DOHH2 (cell line): ENCODE measurements around the gene TLR5.

ENCODE experiments used
- H3F3A ChIP-seq: fragments of 200-600 bp; sonication (generic), shearing (Covaris generic); 2 replicates; pipeline ENCODE4 v1.6.0; 2016; ENCODE audit warnings: antibody characterized with exemption, mild to moderate bottlenecking; ENCODE audit not compliant: control insufficient read depth, insufficient read depth
- H3K27ac ChIP-seq: fragments of 200-600 bp; sonication (generic); 2 replicates; pipeline ENCODE4 v1.5.1; 2014; ENCODE audit warnings: low read depth, mild to moderate bottlenecking, low read length, moderate library complexity
- H3K27me3 ChIP-seq: fragments of 200-600 bp; sonication (generic); 2 replicates; pipeline ENCODE4 v1.6.1; 2014; ENCODE audit warnings: mild to moderate bottlenecking, low read length, mixed read lengths; ENCODE audit not compliant: control insufficient read depth
- H3K36me3 ChIP-seq: fragments of 200-600 bp; sonication (generic); 2 replicates; pipeline ENCODE4 v1.6.1; 2014; ENCODE audit warnings: mild to moderate bottlenecking, low read length, moderate library complexity, mixed read lengths; ENCODE audit not compliant: control insufficient read depth
- H3K4me1 ChIP-seq: fragments of 200-600 bp; sonication (generic); 2 replicates; pipeline ENCODE4 v1.6.1; 2014; ENCODE audit warnings: mild to moderate bottlenecking, low read length, mixed read lengths; ENCODE audit not compliant: control insufficient read depth
- H3K4me2 ChIP-seq: fragments of 200-600 bp; sonication (generic); 2 replicates; pipeline ENCODE4 v1.6.0; 2014; ENCODE audit warnings: mild to moderate bottlenecking, low read length, moderate library complexity
- H3K4me3 ChIP-seq: fragments of 200-600 bp; sonication (generic); 2 replicates; pipeline ENCODE4 v1.5.1; 2014; ENCODE audit warnings: mild to moderate bottlenecking, low read length, mixed read lengths
- H3K79me2 ChIP-seq: fragments of 200-600 bp; sonication (generic); 2 replicates; pipeline ENCODE4 v1.6.1; 2014; ENCODE audit warnings: mild to moderate bottlenecking, low read length, mixed read lengths; ENCODE audit not compliant: control insufficient read depth
- H3K9me2 ChIP-seq: fragments of 200-600 bp; sonication (generic); replicated peaks from 2 replicates; pipeline ENCODE4 v1.6.1; 2014; ENCODE audit warnings: mild to moderate bottlenecking, low read length, mixed read lengths; ENCODE audit not compliant: control insufficient read depth
- H3K9me3 ChIP-seq: fragments of 200-600 bp; sonication (generic); 2 replicates; pipeline ENCODE4 v1.6.1; 2014; ENCODE audit warnings: antibody characterized with exemption, low read length, mixed read lengths; ENCODE audit not compliant: control insufficient read depth, insufficient read depth
- H4K20me1 ChIP-seq: fragments of 200-600 bp; sonication (generic); 2 replicates; pipeline ENCODE4 v1.6.0; 2014; ENCODE audit warnings: low read depth, mild to moderate bottlenecking, antibody characterized with exemption, low read length, moderate library complexity; ENCODE audit not compliant: control insufficient read depth, insufficient read depth
- EZH2phosphoT487 ChIP-seq: fragments of 200-600 bp; sonication (generic); IDR thresholded peaks from 2 replicates; pipeline ENCODE4 v1.6.1; 2017; ENCODE audit warnings: borderline replicate concordance, mild to moderate bottlenecking, antibody characterized with exemption, low read length, moderate library complexity, mixed read lengths
- TF ChIP-seq, protein P1 (sequence below): fragments of 200-600 bp; sonication (generic); IDR thresholded peaks from one replicate; pipeline ENCODE4 v1.5.1; 2014; ENCODE audit warnings: antibody characterized with exemption, mild to moderate bottlenecking, low read depth, low read length; ENCODE audit not compliant: poor library complexity, severe bottlenecking

TLR5 gene

GRCh38 chr1:223125766-223126165, 17.3 kb downstream of the TLR5 start:
- Histone ChIP-seq H3K9me3 (no peaks in the 10 kb centered on the region), H3K4me2 (no peak overlapping the region), H3K4me3 (no peak overlapping the region), H3F3A (no peaks in the 10 kb centered on the region), H3K36me3 (no peaks in the 10 kb centered on the region), H3K9me2 (no peaks in the 10 kb centered on the region), H3K79me2 (no peaks in the 10 kb centered on the region), H3K27me3 (peaks cover 12% of the 10 kb centered on the region; the same call in 1 of the 2 replicates), H3K4me1 (no peaks in the 10 kb centered on the region), H3K27ac (no peak overlapping the region), H4K20me1 (no peaks in the 10 kb centered on the region)
- TF ChIP-seq EZH2phosphoT487, result no peak
- TF ChIP-seq, protein P1, sequence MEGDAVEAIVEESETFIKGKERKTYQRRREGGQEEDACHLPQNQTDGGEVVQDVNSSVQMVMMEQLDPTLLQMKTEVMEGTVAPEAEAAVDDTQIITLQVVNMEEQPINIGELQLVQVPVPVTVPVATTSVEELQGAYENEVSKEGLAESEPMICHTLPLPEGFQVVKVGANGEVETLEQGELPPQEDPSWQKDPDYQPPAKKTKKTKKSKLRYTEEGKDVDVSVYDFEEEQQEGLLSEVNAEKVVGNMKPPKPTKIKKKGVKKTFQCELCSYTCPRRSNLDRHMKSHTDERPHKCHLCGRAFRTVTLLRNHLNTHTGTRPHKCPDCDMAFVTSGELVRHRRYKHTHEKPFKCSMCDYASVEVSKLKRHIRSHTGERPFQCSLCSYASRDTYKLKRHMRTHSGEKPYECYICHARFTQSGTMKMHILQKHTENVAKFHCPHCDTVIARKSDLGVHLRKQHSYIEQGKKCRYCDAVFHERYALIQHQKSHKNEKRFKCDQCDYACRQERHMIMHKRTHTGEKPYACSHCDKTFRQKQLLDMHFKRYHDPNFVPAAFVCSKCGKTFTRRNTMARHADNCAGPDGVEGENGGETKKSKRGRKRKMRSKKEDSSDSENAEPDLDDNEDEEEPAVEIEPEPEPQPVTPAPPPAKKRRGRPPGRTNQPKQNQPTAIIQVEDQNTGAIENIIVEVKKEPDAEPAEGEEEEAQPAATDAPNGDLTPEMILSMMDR, result no peak

DNA sequence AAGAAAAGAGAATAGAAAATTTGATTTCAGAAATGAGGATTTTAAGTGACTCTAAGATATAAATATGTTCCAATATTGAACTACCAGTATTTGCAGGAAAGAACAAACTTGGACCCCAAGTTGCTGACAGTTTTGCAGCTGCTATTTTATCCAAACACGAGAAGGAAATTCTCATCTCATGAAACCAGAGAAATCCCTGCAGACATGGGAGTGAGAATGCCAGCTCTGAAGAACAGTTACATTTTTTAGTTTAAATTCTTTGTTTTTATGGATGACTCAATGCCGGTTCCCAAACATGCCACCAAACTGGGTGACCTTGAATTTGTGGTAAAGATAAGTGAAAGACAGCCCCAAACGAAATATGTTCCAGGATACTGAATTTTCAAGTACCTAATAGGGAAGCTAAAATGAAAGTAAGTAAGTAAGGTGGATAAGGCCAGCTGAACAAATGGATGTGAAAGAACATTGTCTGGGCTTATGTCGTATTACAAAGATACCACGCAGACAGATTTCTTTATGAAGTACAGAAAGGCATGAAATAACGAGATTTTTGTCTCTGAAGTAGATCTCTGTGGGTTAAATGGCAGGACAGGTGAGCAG, 19.9 kb downstream of the TLR5 start:
- no peaks in the 10 kb centered on the region for H3K79me2 ChIP-seq
- H3K27me3 ChIP-seq, result peaks cover 12% of the 10 kb centered on the region; the same call in 1 of the 2 replicates
- no peak overlapping the region for H3K4me2 ChIP-seq
- no peaks in the 10 kb centered on the region for H4K20me1 ChIP-seq
- no peaks in the 10 kb centered on the region for H3K4me1 ChIP-seq
- H3K9me2 ChIP-seq, result no peaks in the 10 kb centered on the region
- H3K9me3 ChIP-seq, result no peaks in the 10 kb centered on the region
- no peaks in the 10 kb centered on the region for H3K36me3 ChIP-seq
- no peak overlapping the region for H3K4me3 ChIP-seq
- no peak overlapping the region for H3K27ac ChIP-seq
- TF ChIP-seq EZH2phosphoT487, result no peak
- TF ChIP-seq, protein P1, result no peak
- H3F3A ChIP-seq, result no peaks in the 10 kb centered on the region

DNA sequence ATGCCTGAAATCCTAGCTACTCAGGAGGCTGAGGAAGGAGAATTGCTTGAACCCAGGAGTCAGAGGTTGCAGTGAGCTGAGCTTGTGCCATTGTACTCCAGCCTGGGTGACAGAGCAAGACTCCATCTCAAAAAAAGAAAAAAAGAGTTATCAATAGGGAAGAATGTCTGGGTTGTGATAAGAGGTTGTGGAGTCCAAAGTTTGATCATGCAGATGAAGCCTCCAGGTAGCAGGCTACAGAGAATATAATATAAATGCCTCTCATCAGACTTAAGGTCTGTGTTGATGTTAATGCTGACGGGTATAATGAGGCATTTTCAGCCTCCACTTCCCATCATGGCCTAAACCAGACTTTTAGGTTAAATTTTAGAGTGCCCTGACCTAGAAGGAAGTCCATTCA, 24.6 kb downstream of the TLR5 start:
- no peak overlapping the region for H3K4me3 ChIP-seq
- no peaks in the 10 kb centered on the region for H3K9me2 ChIP-seq
- H3K79me2 ChIP-seq, result no peaks in the 10 kb centered on the region
- no peak overlapping the region for H3K27ac ChIP-seq
- no peaks in the 10 kb centered on the region for H3K36me3 ChIP-seq
- no peaks in the 10 kb centered on the region for H3K9me3 ChIP-seq
- no peak overlapping the region for H3K4me2 ChIP-seq
- H4K20me1 ChIP-seq, result no peaks in the 10 kb centered on the region
- no peaks in the 10 kb centered on the region for H3F3A ChIP-seq
- H3K27me3 ChIP-seq, result peaks cover 4% of the 10 kb centered on the region; the same call in 1 of the 2 replicates
- TF ChIP-seq, protein P1, result no peak
- TF ChIP-seq EZH2phosphoT487, result no peak
- no peaks in the 10 kb centered on the region for H3K4me1 ChIP-seq
